ENCODE measurements around the gene EYA3. TPM values are rescaled to one million over a fixed set of nuclear protein-coding genes. Genes with fewer than 3 reads are reported as not detected.

EYA3 gene
- total RNA-seq, 1 experiment from 2014 or later, result 32.7 TPM

DNA sequence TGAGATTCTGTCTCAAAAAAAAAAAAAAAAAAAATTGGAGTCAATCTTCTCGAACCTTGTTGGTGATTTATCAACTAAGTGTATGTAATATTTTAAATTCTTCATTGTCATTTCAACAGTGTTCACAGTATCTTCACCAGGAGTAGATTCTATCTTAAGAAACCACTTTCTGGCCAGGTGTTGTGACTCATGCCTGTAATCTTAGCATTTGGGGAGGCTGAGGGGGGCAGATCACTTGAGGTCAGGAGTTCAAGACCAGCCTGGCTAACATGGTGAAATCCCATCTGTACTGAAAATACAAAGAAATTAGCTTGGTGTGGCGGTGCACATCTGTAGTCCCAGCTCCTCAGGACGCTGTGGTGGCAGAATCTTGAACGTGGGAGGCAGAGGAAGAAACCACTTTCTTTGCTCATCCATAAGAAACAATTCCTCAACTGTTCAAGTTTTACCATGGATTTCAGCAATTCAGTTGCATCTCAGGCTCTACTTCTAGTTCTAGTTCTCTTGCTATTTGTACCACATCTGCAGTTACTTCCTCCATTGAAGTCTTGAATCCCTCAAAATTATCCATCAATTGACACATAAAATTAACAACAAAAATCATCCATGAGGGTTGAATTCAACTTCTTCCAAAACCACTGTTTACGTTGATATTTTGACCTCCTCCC, 30.4 kb upstream of the EYA3 start:
- Histone ChIP-seq H2AFZ (ENCODE audit: low read length) (no peak overlapping the region), H2BK5ac (ENCODE audit: insufficient read length, low read length) (no peak overlapping the region), H3K23ac (ENCODE audit: insufficient read length, low read depth, low read length) (no peak overlapping the region), H2BK20ac (ENCODE audit: low read depth, low read length, poor library complexity, severe bottlenecking) (no peak overlapping the region), H3K56ac (ENCODE audit: insufficient read length, low read depth, low read length) (no peak overlapping the region), H2BK12ac (ENCODE audit: insufficient read length, low read depth, low read length) (no peak overlapping the region), H3K79me1 (ENCODE audit: insufficient read depth, low read depth, low read length, poor library complexity, severe bottlenecking) (no peaks in the 10 kb centered on the region), H3K14ac (ENCODE audit: insufficient read depth, low read length) (no peak overlapping the region), H4K8ac (replicated peaks; ENCODE audit: insufficient read length, low read depth, low read length) (no peak overlapping the region), H3K9me3 (ENCODE audit: control insufficient read depth, low read depth, low read length) (no peaks in the 10 kb centered on the region), H3K18ac (ENCODE audit: insufficient read length, low read depth, low read length) (no peak overlapping the region), H3K23me2 (ENCODE audit: insufficient read length, low read depth, low read length, poor library complexity, severe bottlenecking) (no peaks in the 10 kb centered on the region), H2BK120ac (ENCODE audit: low read depth, low read length, poor library complexity, severe bottlenecking) (no peak overlapping the region), H4K5ac (ENCODE audit: insufficient read length, low read depth, low read length) (no peak overlapping the region), H3K27me3 (ENCODE audit: insufficient read depth, low read length) (no peaks in the 10 kb centered on the region), H2AK5ac (ENCODE audit: insufficient read length, low read length) (no peak overlapping the region), H4K91ac (ENCODE audit: insufficient read length, low read depth, low read length) (no peak overlapping the region), H2BK15ac (ENCODE audit: low read depth, low read length) (no peak overlapping the region), H3K4ac (ENCODE audit: low read depth, low read length) (no peak overlapping the region), H3T11ph (ENCODE audit: low read length) (no peak overlapping the region), H3K79me2 (ENCODE audit: insufficient read depth, low read length) (no peaks in the 10 kb centered on the region), H3K4me2 (ENCODE audit: insufficient read depth, insufficient read length, low read length) (no peak overlapping the region), H4K20me1 (ENCODE audit: control insufficient read depth, insufficient read depth, insufficient read length) (no peaks in the 10 kb centered on the region), H3K4me1 (ENCODE audit: insufficient read depth, low read length) (no peaks in the 10 kb centered on the region), H3K9ac (ENCODE audit: extremely low read depth, insufficient read length, low read length) (no peak overlapping the region), H3K27ac (ENCODE audit: insufficient read length, low read depth, low read length) (no peak overlapping the region)
- no CpG with 5 or more reads among the region's 5 CpGs for WGBS (ENCODE audit: extremely low coverage, insufficient read length, low lambda C conversion rate)
- Mint-ChIP-seq H3K36me3 (ENCODE audit: insufficient read depth in 1 of 3, low read depth in 3 of 3) (no peaks in the 10 kb centered on the region), H3K27ac (no peak overlapping the region; a peak in 1 of 7 replicates), H3K27me3 (ENCODE audit: low read depth) (no peaks in the 10 kb centered on the region; the same call in 1 of the 2 replicates), H3K4me1 (0 out of 4 replicates have a peak, but pooled peaks cover 0 to 2% of the 10 kb centered on the region in 2 experiments), H3K9me3 (no peaks in the 10 kb centered on the region; a peak in 2 of 5 replicates), H3K4me3 (no peak overlapping the region)
- TF ChIP-seq CTCF (conservative IDR thresholded peaks at IDR 0.05), result no peak
- no peak for DNase-seq

Data from H9 (cell line).